ENCODE measurements around the gene PASK.

DNA sequence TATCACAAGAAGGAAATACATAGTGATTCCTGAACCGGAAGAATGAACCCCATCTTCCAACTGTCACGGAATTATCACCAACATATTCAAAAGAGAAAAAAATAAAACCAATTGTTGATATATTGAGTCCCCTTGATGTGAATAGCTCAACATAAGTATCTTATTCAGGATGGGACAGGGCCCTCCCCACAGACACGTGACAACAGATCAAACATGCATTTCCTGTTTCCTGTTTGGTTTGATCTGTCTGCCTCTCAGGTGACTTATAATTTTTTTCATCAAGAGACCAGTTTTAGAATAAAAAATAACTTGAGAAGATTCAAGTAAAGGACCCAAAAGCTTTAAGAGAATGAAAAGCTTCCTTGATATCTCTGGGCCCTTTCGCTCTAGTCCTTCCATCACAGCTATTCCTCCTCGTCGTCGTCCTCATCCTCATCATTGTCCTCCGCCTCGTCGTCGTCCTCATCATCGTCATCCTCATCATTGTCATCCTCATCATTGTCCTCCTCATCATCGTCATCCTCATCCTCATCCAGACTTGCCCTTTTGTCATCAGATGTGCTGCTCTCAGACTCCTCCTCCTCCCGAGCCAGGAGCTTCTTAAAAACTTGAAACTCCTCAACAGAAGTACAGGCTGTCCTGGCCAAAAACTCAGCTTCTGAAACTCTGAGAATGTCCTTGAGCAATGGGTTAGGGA, 53.5 kb downstream of the PASK start:
- no peak for TF ChIP-seq EZH2 (IDR thresholded peaks at IDR 0.05; ENCODE audit: borderline replicate concordance, insufficient read depth, low read depth, low read length, poor library complexity, severe bottlenecking)
- TF ChIP-seq, protein P1, sequence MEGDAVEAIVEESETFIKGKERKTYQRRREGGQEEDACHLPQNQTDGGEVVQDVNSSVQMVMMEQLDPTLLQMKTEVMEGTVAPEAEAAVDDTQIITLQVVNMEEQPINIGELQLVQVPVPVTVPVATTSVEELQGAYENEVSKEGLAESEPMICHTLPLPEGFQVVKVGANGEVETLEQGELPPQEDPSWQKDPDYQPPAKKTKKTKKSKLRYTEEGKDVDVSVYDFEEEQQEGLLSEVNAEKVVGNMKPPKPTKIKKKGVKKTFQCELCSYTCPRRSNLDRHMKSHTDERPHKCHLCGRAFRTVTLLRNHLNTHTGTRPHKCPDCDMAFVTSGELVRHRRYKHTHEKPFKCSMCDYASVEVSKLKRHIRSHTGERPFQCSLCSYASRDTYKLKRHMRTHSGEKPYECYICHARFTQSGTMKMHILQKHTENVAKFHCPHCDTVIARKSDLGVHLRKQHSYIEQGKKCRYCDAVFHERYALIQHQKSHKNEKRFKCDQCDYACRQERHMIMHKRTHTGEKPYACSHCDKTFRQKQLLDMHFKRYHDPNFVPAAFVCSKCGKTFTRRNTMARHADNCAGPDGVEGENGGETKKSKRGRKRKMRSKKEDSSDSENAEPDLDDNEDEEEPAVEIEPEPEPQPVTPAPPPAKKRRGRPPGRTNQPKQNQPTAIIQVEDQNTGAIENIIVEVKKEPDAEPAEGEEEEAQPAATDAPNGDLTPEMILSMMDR (IDR thresholded peaks at IDR 0.05): no peak

Data from B cell (primary cell).